BLaER1 (cell line): ENCODE measurements around the gene OR1L8.
"Not testable (repeated sequence)": the region's sequence is repeated elsewhere in the genome, so short reads cannot be mapped to it uniquely, and the experiment has no call there.

Experiments used
- H3K27ac ChIP-seq: shearing (Covaris generic); formaldehyde crosslinking; 2 replicates; pipeline ENCODE4 v1.8.1; 2022
- H3K27me3 ChIP-seq: shearing (Covaris generic); formaldehyde crosslinking; 2 replicates; pipeline ENCODE4 v1.8.1; 2022
- H3K36me3 ChIP-seq: shearing (Covaris generic); formaldehyde crosslinking; 2 replicates; pipeline ENCODE4 v1.8.1; 2022
- H3K4me1 ChIP-seq: shearing (Covaris generic); formaldehyde crosslinking; 2 replicates; pipeline ENCODE4 v1.8.1; 2022
- H3K4me2 ChIP-seq: shearing (Covaris generic); formaldehyde crosslinking; 2 replicates; pipeline ENCODE4 v1.8.1; 2022
- H3K4me3 ChIP-seq: shearing (Covaris generic); formaldehyde crosslinking; 2 replicates; pipeline ENCODE4 v1.8.1; 2022
- H3K9ac ChIP-seq: shearing (Covaris generic); formaldehyde crosslinking; 2 replicates; pipeline ENCODE4 v1.8.1; 2022
- H3K9me3 ChIP-seq: shearing (Covaris generic); formaldehyde crosslinking; 2 replicates; pipeline ENCODE4 v1.8.1; 2022
- H4K20me1 ChIP-seq: shearing (Covaris generic); formaldehyde crosslinking; 2 replicates; pipeline ENCODE4 v1.8.1; 2022
- Cebpa-rat ChIP-seq: shearing (Covaris generic); IDR thresholded peaks from 2 replicates; pipeline ENCODE4 v1.8.1; 2022

The OR1L8 gene

GRCh38 chr9:122561446-122561845, 21.7 kb downstream of the OR1L8 start:
- no peak for TF ChIP-seq Cebpa-rat
- Histone ChIP-seq H3K4me2 (no peak overlapping the region), H3K9ac (no peak overlapping the region), H3K4me3 (no peak overlapping the region), H3K27me3 (no peaks in the 10 kb centered on the region), H4K20me1 (no peaks in the 10 kb centered on the region), H3K27ac (no peak overlapping the region), H3K36me3 (no peaks in the 10 kb centered on the region), H3K4me1 (peaks cover 8% of the 10 kb centered on the region), H3K9me3 (0 out of 2 replicates have a peak, but pooled peaks cover 9% of the 10 kb centered on the region)

GRCh38 chr9:122552812-122553211, 30.4 kb downstream of the OR1L8 start, which contains the start of gene OR1N2:
Gene OR1N2, plus strand, starts transcription at chr9:122553112. Its CDS starts 100 bp downstream, at chr9:122553212.
- no peak within 1 kb of the TSS for H3K4me2 ChIP-seq
- H3K4me1 ChIP-seq = no peaks in the 10 kb centered on the region
- H3K9me3 ChIP-seq = no peaks in the 10 kb centered on the region
- TF ChIP-seq Cebpa-rat = no peak
- no peaks in the 10 kb centered on the region for H3K36me3 ChIP-seq
- no peaks in the 10 kb centered on the region for H3K27me3 ChIP-seq
- H3K9ac ChIP-seq = no peak within 1 kb of the TSS
- no peak within 1 kb of the TSS for H3K27ac ChIP-seq
- H3K4me3 ChIP-seq = no peak within 1 kb of the TSS
- no peaks in the 10 kb centered on the region for H4K20me1 ChIP-seq

GRCh38 chr9:122551371-122551770, 31.8 kb downstream of the OR1L8 start:
- Histone ChIP-seq H4K20me1 (no peaks in the 10 kb centered on the region), H3K4me3 (no peak overlapping the region), H3K27me3 (no peaks in the 10 kb centered on the region), H3K36me3 (no peaks in the 10 kb centered on the region), H3K9ac (no peak overlapping the region), H3K9me3 (no peaks in the 10 kb centered on the region), H3K27ac (no peak overlapping the region), H3K4me1 (no peaks in the 10 kb centered on the region), H3K4me2 (no peak overlapping the region)
- TF ChIP-seq Cebpa-rat = no peak

- no peak overlapping the region for H3K4me3 ChIP-seq
- H3K9ac ChIP-seq = no peak overlapping the region
- no peaks in the 10 kb centered on the region for H4K20me1 ChIP-seq
- no peaks in the 10 kb centered on the region for H3K36me3 ChIP-seq
- TF ChIP-seq Cebpa-rat = no peak
- no peaks in the 10 kb centered on the region for H3K4me1 ChIP-seq
- no peaks in the 10 kb centered on the region for H3K27me3 ChIP-seq
- no peak overlapping the region for H3K4me2 ChIP-seq
- no peaks in the 10 kb centered on the region for H3K9me3 ChIP-seq
- no peak overlapping the region for H3K27ac ChIP-seq
Observed at GRCh38 chr9:122546196-122546595, 37.0 kb downstream of the OR1L8 start.

GRCh38 chr9:122538757-122539156, 44.4 kb downstream of the OR1L8 start:
- H3K9ac ChIP-seq = no peak overlapping the region
- no peaks in the 10 kb centered on the region for H4K20me1 ChIP-seq
- no peak overlapping the region for H3K4me3 ChIP-seq
- no peak for TF ChIP-seq Cebpa-rat
- no peaks in the 10 kb centered on the region for H3K9me3 ChIP-seq
- no peaks in the 10 kb centered on the region for H3K36me3 ChIP-seq
- no peaks in the 10 kb centered on the region for H3K27me3 ChIP-seq
- no peak overlapping the region for H3K27ac ChIP-seq
- no peak overlapping the region for H3K4me2 ChIP-seq
- H3K4me1 ChIP-seq = no peaks in the 10 kb centered on the region

GRCh38 chr9:122537066-122537465, 46.1 kb downstream of the OR1L8 start:
- not testable (repeated sequence) for H3K4me2 ChIP-seq, H3K4me3 ChIP-seq, H3K36me3 ChIP-seq, H4K20me1 ChIP-seq, H3K4me1 ChIP-seq, H3K9me3 ChIP-seq, H3K27me3 ChIP-seq, H3K9ac ChIP-seq, H3K27ac ChIP-seq

GRCh38 chr9:122536134-122536533, 47.0 kb downstream of the OR1L8 start:
- no peaks in the 10 kb centered on the region for H3K36me3 ChIP-seq

GRCh38 chr9:122531157-122531556, 52.0 kb downstream of the OR1L8 start:
- not testable (repeated sequence) for H3K4me2 ChIP-seq, H3K36me3 ChIP-seq, H4K20me1 ChIP-seq, H3K27ac ChIP-seq, H3K4me1 ChIP-seq, H3K4me3 ChIP-seq, H3K9ac ChIP-seq, H3K27me3 ChIP-seq, H3K9me3 ChIP-seq

More at GRCh38 chr9:122536134-122536533, 47.0 kb downstream of the OR1L8 start:
- Histone ChIP-seq H3K9me3 (no peaks in the 10 kb centered on the region), H3K4me2 (no peak overlapping the region), H3K4me3 (no peak overlapping the region), H3K27me3 (no peaks in the 10 kb centered on the region), H3K4me1 (no peaks in the 10 kb centered on the region), H3K9ac (no peak overlapping the region), H4K20me1 (no peaks in the 10 kb centered on the region), H3K27ac (no peak overlapping the region)
- TF ChIP-seq Cebpa-rat = no peak

GRCh38 chr9:122527193-122527592, 56.0 kb downstream of the OR1L8 start, which contains the start of gene OR1N1:
Gene OR1N1, minus strand, starts transcription at chr9:122527293. Its CDS starts 0 bp downstream, at chr9:122527293.
- no peaks in the 10 kb centered on the region for H3K36me3 ChIP-seq
- H3K4me3 ChIP-seq = no peak within 1 kb of the TSS
- H3K9ac ChIP-seq = no peak within 1 kb of the TSS
- no peaks in the 10 kb centered on the region for H3K4me1 ChIP-seq
- H3K9me3 ChIP-seq = no peaks in the 10 kb centered on the region
- H3K27me3 ChIP-seq = no peaks in the 10 kb centered on the region
- no peak within 1 kb of the TSS for H3K27ac ChIP-seq
- H3K4me2 ChIP-seq = no peak within 1 kb of the TSS
- no peaks in the 10 kb centered on the region for H4K20me1 ChIP-seq
- TF ChIP-seq Cebpa-rat = no peak

GRCh38 chr9:122526602-122527001, 56.6 kb downstream of the OR1L8 start:
- TF ChIP-seq Cebpa-rat = no peak
- H3K27me3 ChIP-seq = no peaks in the 10 kb centered on the region
- no peak overlapping the region for H3K4me3 ChIP-seq
- H3K4me1 ChIP-seq = no peaks in the 10 kb centered on the region
- H3K9ac ChIP-seq = no peak overlapping the region
- H4K20me1 ChIP-seq = no peaks in the 10 kb centered on the region
- H3K4me2 ChIP-seq = no peak overlapping the region
- no peak overlapping the region for H3K27ac ChIP-seq
- no peaks in the 10 kb centered on the region for H3K36me3 ChIP-seq
- H3K9me3 ChIP-seq = no peaks in the 10 kb centered on the region

- no peak for TF ChIP-seq Cebpa-rat
- Histone ChIP-seq H3K4me3 (no peak overlapping the region), H3K27me3 (no peaks in the 10 kb centered on the region), H3K27ac (no peak overlapping the region), H3K4me2 (no peak overlapping the region), H3K9ac (no peak overlapping the region), H3K4me1 (no peaks in the 10 kb centered on the region), H3K36me3 (no peaks in the 10 kb centered on the region), H4K20me1 (no peaks in the 10 kb centered on the region), H3K9me3 (no peaks in the 10 kb centered on the region)
Observed at GRCh38 chr9:122519376-122519775, 63.8 kb downstream of the OR1L8 start.
